K562 (cell line): Measurements from ENCODE around the gene ARHGEF16. TPM values are rescaled to one million over a fixed set of nuclear protein-coding genes. Genes with fewer than 3 reads are reported as not detected.

Experiments
- ATAC-seq: fragments of 200-7000 bp; cut with Tn5 transposase; 3 replicates; pipeline ENCODE4 v1.9.1; 2020; ENCODE audit warnings: moderate library complexity
- BruUV-seq: library from RNA; stranded (reverse); fragments of 400-500 nt; replicated peaks from 2 replicates; lab custom pipeline; 2021; lab: Mats Ljungman, UMichigan
- CTCF ChIA-PET: fragments of 300-600 bp; formaldehyde crosslinking; extraction: SDS; loops from one replicate; lab custom pipeline; 2021; ENCODE audit warnings: low intra/inter-chr PET ratio; lab: Yijun Ruan, JAX
- POLR2A ChIA-PET: fragments of 300-600, 350-650 bp; sonication (Branson Sonifier 250); formaldehyde crosslinking; extraction: SDS; loops from one replicate; lab custom pipeline; 2021; ENCODE audit warnings: antibody characterized with exemption, inconsistent platforms; lab: Yijun Ruan, JAX
- DNase-seq, 4 experiments: peaks; one replicate each; pipeline versions ENCODE4 v3.0.0 to v3.0.0-alpha.2; 2011 to 2018; ENCODE audit warnings: low spot score in 3 of 4, mixed read lengths in 3 of 4; ENCODE audit errors: extremely low read depth in 1 of 4
- FAIRE-seq: peaks from 2 replicates; lab custom pipeline; 2011; peaks lifted over from hg19 to GRCh38; lab: Jason Lieb, UNC
- H2AFZ ChIP-seq: 2 replicates; pipeline ENCODE4 v1.6.0; 2011; ENCODE audit warnings: low read depth, low read length, control low read depth, inconsistent platforms
- H3K27ac ChIP-seq: fragments of 200-600 bp; 3 replicates; pipeline ENCODE4 v1.8.0; 2011; ENCODE audit warnings: low read depth, mild to moderate bottlenecking, control low read depth, inconsistent platforms, low read length, moderate library complexity, mixed read lengths; ENCODE audit errors: extremely low read depth
- H3K27me3 ChIP-seq, 2 experiments: fragments of 300-600 bp in 1 of 2; 2 replicates in 1 of 2; 3 replicates in 1 of 2; pipeline versions ENCODE4 v1.6.0 to v1.8.0; 2011; ENCODE audit warnings: inconsistent platforms in 2 of 2, low read length in 2 of 2, mild to moderate bottlenecking in 1 of 2, mixed read lengths in 1 of 2, moderate library complexity in 1 of 2; ENCODE audit not compliant: control insufficient read depth in 2 of 2, insufficient read depth in 2 of 2
- H3K36me3 ChIP-seq: fragments of 300-600 bp; 3 replicates; pipeline ENCODE4 v1.8.0; 2011; ENCODE audit warnings: mild to moderate bottlenecking, low read length, inconsistent platforms; ENCODE audit not compliant: control insufficient read depth, insufficient read depth
- H3K4me1 ChIP-seq, 2 experiments: fragments of 200-600 bp in 1 of 2; replicated peaks in 1 of 2; 2 replicates in 1 of 2; 3 replicates in 1 of 2; pipeline versions ENCODE4 v1.5.1 to v1.8.0; 2011; ENCODE audit warnings: inconsistent platforms in 2 of 2, low read length in 2 of 2, mild to moderate bottlenecking in 1 of 2, mixed read lengths in 1 of 2, moderate library complexity in 1 of 2; ENCODE audit not compliant: control insufficient read depth in 2 of 2, insufficient read depth in 2 of 2
- H3K4me2 ChIP-seq: 2 replicates; pipeline ENCODE4 v1.6.1; 2011; ENCODE audit warnings: low read length, control low read depth, inconsistent platforms, mixed read lengths; ENCODE audit not compliant: insufficient read depth
- H3K4me3 ChIP-seq: fragments of 200-600 bp; sonication (generic), shearing (Covaris generic); 2 replicates; pipeline ENCODE4 v1.5.1; 2016; ENCODE audit warnings: control low read depth, inconsistent platforms
- H3K79me2 ChIP-seq: fragments of 200-600 bp; 3 replicates; pipeline ENCODE4 v1.8.0; 2011; ENCODE audit warnings: low read length, inconsistent platforms; ENCODE audit not compliant: control insufficient read depth, insufficient read depth
- H3K9ac ChIP-seq, 2 experiments: 2 replicates each; pipeline versions ENCODE4 v1.6.0 to v1.6.1; 2011; ENCODE audit warnings: low read depth in 2 of 2, low read length in 2 of 2, control low read depth in 1 of 2, inconsistent platforms in 1 of 2, mild to moderate bottlenecking in 1 of 2, mixed read lengths in 1 of 2; ENCODE audit not compliant: insufficient read depth in 1 of 2
- H3K9me1 ChIP-seq: one replicate; pipeline ENCODE4 v1.6.0; 2011; ENCODE audit warnings: inconsistent platforms, mild to moderate bottlenecking, low read length, moderate library complexity; ENCODE audit not compliant: control insufficient read depth, insufficient read depth
- H3K9me3 ChIP-seq: replicated peaks from 2 replicates; pipeline ENCODE4 v1.5.1; 2011; ENCODE audit warnings: low read depth, low read length, inconsistent platforms; ENCODE audit not compliant: control insufficient read depth, insufficient read depth
- H4K20me1 ChIP-seq: replicated peaks from 2 replicates; pipeline ENCODE4 v1.6.1; 2011; ENCODE audit warnings: low read length, inconsistent platforms, mixed read lengths; ENCODE audit not compliant: control insufficient read depth, insufficient read depth
- REST ChIP-seq, 2 experiments: fragments of 450-650 bp; formaldehyde crosslinking in 1 of 2; IDR thresholded peaks; 2 replicates each; pipeline versions ENCODE4 v1.4.0 to v1.6.1; 2014 to 2020; ENCODE audit warnings: mild to moderate bottlenecking in 2 of 2, borderline replicate concordance in 1 of 2, low read depth in 1 of 2
- TFAP4 ChIP-seq: sonication (generic); formaldehyde crosslinking; IDR thresholded peaks from 2 replicates; pipeline ENCODE4 v1.8.0; 2022; ENCODE audit warnings: missing genetic modification reagents, mild to moderate bottlenecking, moderate library complexity, borderline replicate concordance
- WGBS: fragments of 100-300 bp; shearing (Covaris generic); methylation state at CpG from one replicate; pipeline ENCODE4 v1.1.6; 2016; ENCODE audit warnings: low coverage, mixed read lengths; ENCODE audit not compliant: insufficient coverage; ENCODE audit errors: missing lambda C conversion rate; 5-methylcytosine and 5-hydroxymethylcytosine counted together
- in situ Hi-C: fragments of 300-500 bp; cut with MboI; formaldehyde crosslinking; loops from 4 replicates; pipeline ENCODE4 v1.15.0; 2018; ENCODE audit warnings: inconsistent platforms, mixed read lengths
- intact Hi-C: fragments of 100-400 bp; cut with micrococcal nuclease; formaldehyde crosslinking; loops from 2 replicates; pipeline ENCODE4 v1.14.2; 2022
- polyA plus RNA-seq, 8 experiments: library from polyadenylated mRNA; depleted of rRNA in 4 of 8; stranded (reverse) in 5 of 8; unstranded in 3 of 8; fragments of >200 nt; fragmentation: Nextera tagmentation in 2 of 8; fragmentation: Illumina TruSeq in 1 of 8; extraction: Ambion mirVana in 2 of 8; extraction: Trizol in 1 of 8; gene quantifications; 2 replicates each; pipeline versions ENCODE4 v1.2.1 to v1.2.3, GENCODE V29; 2011 to 2014; ENCODE audit warnings: inconsistent platforms in 1 of 8, missing spikeins in 1 of 8
- total RNA-seq, 7 experiments: library from RNA; depleted of rRNA in 6 of 7; stranded (reverse); fragments of >200 nt in 6 of 7; fragmentation: Illumina TruSeq in 2 of 7; extraction: Trizol in 2 of 7; gene quantifications; 2 replicates each; pipeline versions ENCODE4 v1.2.1 to v1.2.3, GENCODE V29; 2011 to 2021; ENCODE audit warnings: low replicate concordance in 1 of 7

ARHGEF16 gene
- total and polyA plus RNA-seq, 9 of the 15 experiments (the other 6 are each of a cell fraction or from before 2014, with no cell fraction given), result 0.15 to 1.2 (median 0.49) TPM; not detected in 2

- Histone ChIP-seq H3K9ac (no peak overlapping the region), H3K36me3 (no peaks in the 10 kb centered on the region), H3K4me3 (no peak overlapping the region), H3K9me3 (no peaks in the 10 kb centered on the region), H3K4me1 (peaks cover 0 to 36% of the 10 kb centered on the region in 2 experiments; a peak in 2 of 5 replicates), H3K4me2 (no peak overlapping the region), H3K27ac (no peak overlapping the region), H2AFZ (no peak overlapping the region), H3K79me2 (no peaks in the 10 kb centered on the region), H3K9me1 (no peaks in the 10 kb centered on the region), H4K20me1 (peaks cover 53% of the 10 kb centered on the region), H3K27me3 (peaks cover 66 to 94% of the 10 kb centered on the region in 2 experiments; a peak in 4 of 5 replicates)
- DNase-seq (no peak), ATAC-seq (no peak), FAIRE-seq (no peak)
- TF ChIP-seq TFAP4, result no peak
- peak; percentile 70 for TF ChIP-seq REST (IDR thresholded peaks at IDR 0.05; ENCODE audit: borderline replicate concordance)
- TF ChIP-seq REST (CRISPR knock-in tag; IDR thresholded peaks at IDR 0.05; ENCODE audit: low read depth), result no peak
- 4% methylated on average over 17 of the region's 20 CpGs for WGBS
- ChIA-PET CTCF (no interaction called here), POLR2A (interaction anchor here (1.0 kb wide), 1 partner anchor 51 kb away, joined by 5 read pairs; no protein-coding TSS in a partner anchor)
- in situ Hi-C loops (no loop called here), intact Hi-C loops (no loop called here)
- BruUV-seq, result no TSS peak
Measured at GRCh38 chr1:3463408-3463863, 9.0 kb downstream of the ARHGEF16 start.
